GM18508 (cell line): ENCODE data around the gene EIPR1.
"Not testable (repeated sequence)": the region's sequence is repeated elsewhere in the genome, so short reads cannot be mapped to it uniquely, and the experiment has no call there.

Source experiments
- ATAC-seq: cut with Tn5 transposase; IDR thresholded peaks from one replicate; pipeline ENCODE4 v1.9.1; 2021; ENCODE audit warnings: moderate number of reproducible peaks; ENCODE audit not compliant: insufficient read depth, unreplicated experiment

The EIPR1 gene

DNA sequence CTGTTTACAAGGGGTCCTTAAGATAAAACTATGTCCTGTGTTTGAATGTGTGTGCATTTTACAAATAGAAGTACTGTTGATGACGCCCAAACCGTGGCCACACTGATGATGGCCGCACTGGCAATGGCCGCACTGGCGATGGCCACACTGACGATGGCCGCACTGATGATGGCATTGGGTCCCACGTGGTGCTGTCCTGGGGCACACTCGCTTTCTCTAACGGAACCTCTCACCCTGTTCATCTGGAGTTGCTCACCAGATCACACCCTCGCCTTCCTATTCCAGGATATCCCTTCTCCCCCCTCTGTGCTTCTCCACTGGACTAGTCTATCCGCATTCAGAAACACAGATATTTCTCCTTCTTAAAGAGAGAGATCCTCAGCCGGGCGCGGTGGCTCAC, 192.4 kb downstream of the EIPR1 start:
- ATAC-seq = no peak

- ATAC-seq = no peak
Observed at GRCh38 chr2:3184167-3184566, 193.5 kb downstream of the EIPR1 start.

DNA sequence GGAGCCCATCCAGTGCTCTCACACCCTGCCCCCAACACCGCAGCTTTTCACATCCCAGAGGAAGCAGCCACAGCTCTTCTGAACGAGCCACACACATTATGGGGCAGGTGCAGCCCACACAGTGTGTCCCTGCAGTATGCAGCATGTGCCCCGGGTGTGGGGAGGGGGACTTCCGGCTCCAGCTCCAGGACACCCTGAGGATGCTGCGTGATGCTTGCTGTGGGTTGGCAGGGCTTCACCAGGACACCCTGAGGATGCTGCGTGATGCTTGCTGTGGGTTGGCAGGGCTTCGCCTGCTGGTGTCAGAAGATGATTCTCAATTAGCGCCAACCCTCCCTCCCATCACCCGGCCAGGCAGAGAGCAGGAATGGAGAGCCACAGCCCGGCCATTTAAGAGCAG, 193.9 kb downstream of the EIPR1 start:
- no peak for ATAC-seq

DNA sequence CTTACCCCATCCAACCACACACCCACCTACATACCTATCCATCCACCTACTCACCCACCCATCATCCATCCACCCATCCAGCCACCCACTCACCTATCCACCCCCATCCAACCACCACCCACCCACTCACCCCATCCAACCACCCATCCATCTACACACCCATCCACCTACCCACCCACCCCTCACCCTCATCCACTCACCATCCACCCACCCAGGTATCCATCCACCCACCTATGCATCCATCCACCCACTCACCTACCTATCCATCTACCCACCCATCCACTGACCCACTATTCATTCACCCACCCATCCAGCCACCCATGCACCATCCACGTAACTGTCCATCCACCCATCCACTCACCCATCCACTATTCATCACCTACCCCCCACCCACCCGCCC, 194.8 kb downstream of the EIPR1 start:
- no peak for ATAC-seq

GRCh38 chr2:3181416-3182010, 196.1 kb downstream of the EIPR1 start:
- ATAC-seq = no peak

- not testable (repeated sequence) for ATAC-seq
Observed at GRCh38 chr2:3180909-3181221, 196.8 kb downstream of the EIPR1 start.

GRCh38 chr2:3180082-3180908, 197.3 kb downstream of the EIPR1 start:
- ATAC-seq = no peak

- no peak for ATAC-seq
Observed at GRCh38 chr2:3179626-3180025, 198.0 kb downstream of the EIPR1 start.

- ATAC-seq = no peak
Observed at GRCh38 chr2:3179208-3179607, 198.4 kb downstream of the EIPR1 start.

DNA sequence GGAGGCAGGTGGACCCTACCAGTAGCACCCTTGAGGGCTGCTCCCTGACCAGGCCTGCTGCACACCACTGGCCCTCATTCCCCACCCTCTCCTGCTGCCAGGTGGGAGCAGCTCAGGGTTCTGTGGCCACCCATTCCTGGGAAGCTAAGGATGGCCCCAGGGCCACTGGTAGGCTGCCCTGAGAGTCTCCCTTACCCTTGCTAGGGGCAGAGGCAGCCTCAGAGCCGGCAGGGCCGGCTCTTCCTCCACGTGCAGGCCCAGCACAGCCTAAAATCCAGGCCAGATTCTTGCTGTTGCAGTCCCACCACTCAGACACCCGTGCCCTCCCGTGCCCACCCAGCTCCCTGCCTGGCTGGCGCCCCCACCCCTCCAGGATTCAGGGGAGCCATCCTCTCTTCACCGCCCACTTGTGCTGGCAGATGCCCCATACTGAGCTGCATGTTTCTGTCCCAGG, 199.0 kb downstream of the EIPR1 start:
- no peak for ATAC-seq

- ATAC-seq = no peak
Observed at GRCh38 chr2:3177891-3178577, 199.6 kb downstream of the EIPR1 start.

- no peak for ATAC-seq
Observed at GRCh38 chr2:3176869-3177255, 200.8 kb downstream of the EIPR1 start.

DNA sequence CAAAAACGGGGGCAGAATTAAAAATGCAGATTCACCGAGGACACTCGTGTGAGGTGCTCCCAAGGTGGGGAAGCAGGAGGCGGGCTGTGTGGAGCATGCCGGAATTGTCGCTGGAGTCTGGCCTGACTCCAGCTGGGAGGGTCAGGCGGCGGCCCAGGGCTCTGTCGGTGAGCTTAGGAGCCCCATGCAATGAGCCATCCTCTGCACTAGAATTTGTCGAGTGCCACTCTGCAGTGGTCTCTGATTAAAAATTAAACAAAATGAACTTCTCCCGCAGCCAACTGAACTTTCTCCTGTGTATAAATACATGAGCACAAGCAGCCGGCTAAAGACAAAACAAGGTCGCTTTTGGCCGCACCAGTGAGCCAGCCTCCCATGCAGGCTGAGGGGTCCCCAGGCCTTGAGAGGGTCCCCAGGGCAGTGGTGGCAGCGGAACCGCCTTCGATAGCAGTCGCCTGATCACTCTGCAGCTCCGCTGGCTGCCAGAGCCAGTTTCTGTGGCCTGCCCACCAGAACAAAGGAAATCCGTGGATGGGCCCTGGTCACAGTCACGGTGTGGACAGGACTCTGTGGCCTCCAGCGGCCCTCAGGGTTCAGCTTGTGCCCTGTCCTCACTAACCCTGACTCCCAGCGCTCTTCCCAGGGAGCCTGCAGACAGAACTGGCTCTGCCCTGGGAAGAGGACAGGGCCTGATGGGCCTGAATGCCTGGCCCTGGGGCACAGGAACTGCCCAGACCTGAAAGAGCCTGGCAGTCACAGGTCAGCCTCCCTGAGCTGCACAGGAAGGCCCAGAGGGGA, 201.3 kb downstream of the EIPR1 start:
- ATAC-seq = no peak

GRCh38 chr2:3175568-3175955, 202.1 kb downstream of the EIPR1 start:
- ATAC-seq = no peak

GRCh38 chr2:3174626-3175567, 202.7 kb downstream of the EIPR1 start:
- no peak for ATAC-seq

GRCh38 chr2:3173031-3173430, 204.6 kb downstream of the EIPR1 start:
- ATAC-seq = no peak

- ATAC-seq = no peak
Observed at GRCh38 chr2:3172265-3172935, 205.2 kb downstream of the EIPR1 start.

- no peak for ATAC-seq
Observed at GRCh38 chr2:3171564-3172264, 205.9 kb downstream of the EIPR1 start.
